DMS153 treated with DMSO at 0.1 percent for 48 hours (cell line): ENCODE measurements around the gene ZNF592.

Experiments
- DNase-seq: peaks from one replicate; lab custom pipeline; 2025; ENCODE audit not compliant: unreplicated experiment; lab: John Stamatoyannopoulos, UW

ZNF592 gene

GRCh38 chr15:84807228-84807627 lies 58.8 kb downstream of the ZNF592 start:
- no peak for DNase-seq

- DNase-seq: no peak
These were observed 61.9 kb downstream of the ZNF592 start for GRCh38 chr15:84810073-84810840.

- no peak for DNase-seq
These were observed 62.8 kb downstream of the ZNF592 start for GRCh38 chr15:84811151-84811550.

- DNase-seq: no peak
These were observed 63.4 kb downstream of the ZNF592 start for GRCh38 chr15:84811828-84812227.

GRCh38 chr15:84812842-84813241 lies 64.5 kb downstream of the ZNF592 start:
- DNase-seq: no peak

GRCh38 chr15:84813435-84813834 lies 65.0 kb downstream of the ZNF592 start:
- DNase-seq: no peak

GRCh38 chr15:84813931-84814330 lies 65.5 kb downstream of the ZNF592 start:
- DNase-seq: no peak

- no peak for DNase-seq
These were observed 66.5 kb downstream of the ZNF592 start for GRCh38 chr15:84814916-84815315.

GRCh38 chr15:84816694-84817465 lies 68.5 kb downstream of the ZNF592 start, which contains the start of gene ALPK3:
ALPK3 (plus strand) TSS chr15:84817356; CDS start chr15:84817453, 97 bp downstream.
- no peak for DNase-seq

- no peak for DNase-seq
These were observed 69.2 kb downstream of the ZNF592 start for GRCh38 chr15:84817466-84818081.

GRCh38 chr15:84818261-84819131 lies 70.1 kb downstream of the ZNF592 start:
- no peak for DNase-seq

- no peak for DNase-seq
These were observed 70.9 kb downstream of the ZNF592 start for GRCh38 chr15:84819291-84819768.

GRCh38 chr15:84819791-84820190 lies 71.4 kb downstream of the ZNF592 start:
- no peak for DNase-seq

- DNase-seq: no peak
These were observed 73.2 kb downstream of the ZNF592 start for GRCh38 chr15:84821501-84822021.

GRCh38 chr15:84822653-84823281 lies 74.4 kb downstream of the ZNF592 start:
- no peak for DNase-seq

GRCh38 chr15:84823282-84823878 lies 75.0 kb downstream of the ZNF592 start:
- DNase-seq: no peak

- no peak for DNase-seq
These were observed 76.0 kb downstream of the ZNF592 start for GRCh38 chr15:84824260-84825007.

- no peak for DNase-seq
These were observed 78.0 kb downstream of the ZNF592 start for GRCh38 chr15:84826369-84826823.

GRCh38 chr15:84827246-84827645 lies 78.9 kb downstream of the ZNF592 start:
- DNase-seq: no peak
